Activated CD4-positive, alpha-beta memory T cell treated with anti-CD3 and anti-CD28 coated beads, Interleukin-2, amount 10 ng/mL, durations not matched to agents 7 days and 5 days (primary cell): ENCODE data around the gene KRT80. TPM values are rescaled to one million over a fixed set of nuclear protein-coding genes. Genes with fewer than 3 reads are reported as not detected.

Source experiments
- CTCF ChIA-PET: fragments of 350-600 bp; sonication (Branson Sonifier 250); formaldehyde crosslinking; loops from one replicate; lab custom pipeline; 2021; ENCODE audit warnings: antibody characterized with exemption, inconsistent platforms; lab: Charles Lee
- POLR2A ChIA-PET: fragments of 350-600 bp; sonication (Branson Sonifier 250); formaldehyde crosslinking; loops from one replicate; lab custom pipeline; 2021; ENCODE audit warnings: antibody characterized with exemption; lab: Charles Lee
- DNase-seq: peaks from one replicate; pipeline ENCODE4 v3.0.0-alpha.2; 2020
- H3K27ac Mint-ChIP-seq: one replicate; pipeline ENCODE4 v1.8.0; 2021; ENCODE audit warnings: mild to moderate bottlenecking, mixed read lengths
- H3K27me3 Mint-ChIP-seq: one replicate; pipeline ENCODE4 v1.8.0; 2021; ENCODE audit warnings: mixed read lengths
- H3K36me3 Mint-ChIP-seq: one replicate; pipeline ENCODE4 v1.8.0; 2021; ENCODE audit warnings: low read depth, mixed read lengths
- H3K4me1 Mint-ChIP-seq: one replicate; pipeline ENCODE4 v1.8.0; 2021; ENCODE audit warnings: mixed read lengths
- H3K4me3 Mint-ChIP-seq: one replicate; pipeline ENCODE4 v1.8.0; 2021; ENCODE audit warnings: mild to moderate bottlenecking, mixed read lengths
- H3K9me3 Mint-ChIP-seq: one replicate; pipeline ENCODE4 v1.8.0; 2021; ENCODE audit warnings: mixed read lengths
- total RNA-seq, 2 experiments: library from RNA; stranded (reverse); gene quantifications; one replicate each; pipeline ENCODE4 v1.2.3, GENCODE V29; 2021

Gene KRT80
- total RNA-seq, 2 experiments from 2014 or later = not detected

DNA sequence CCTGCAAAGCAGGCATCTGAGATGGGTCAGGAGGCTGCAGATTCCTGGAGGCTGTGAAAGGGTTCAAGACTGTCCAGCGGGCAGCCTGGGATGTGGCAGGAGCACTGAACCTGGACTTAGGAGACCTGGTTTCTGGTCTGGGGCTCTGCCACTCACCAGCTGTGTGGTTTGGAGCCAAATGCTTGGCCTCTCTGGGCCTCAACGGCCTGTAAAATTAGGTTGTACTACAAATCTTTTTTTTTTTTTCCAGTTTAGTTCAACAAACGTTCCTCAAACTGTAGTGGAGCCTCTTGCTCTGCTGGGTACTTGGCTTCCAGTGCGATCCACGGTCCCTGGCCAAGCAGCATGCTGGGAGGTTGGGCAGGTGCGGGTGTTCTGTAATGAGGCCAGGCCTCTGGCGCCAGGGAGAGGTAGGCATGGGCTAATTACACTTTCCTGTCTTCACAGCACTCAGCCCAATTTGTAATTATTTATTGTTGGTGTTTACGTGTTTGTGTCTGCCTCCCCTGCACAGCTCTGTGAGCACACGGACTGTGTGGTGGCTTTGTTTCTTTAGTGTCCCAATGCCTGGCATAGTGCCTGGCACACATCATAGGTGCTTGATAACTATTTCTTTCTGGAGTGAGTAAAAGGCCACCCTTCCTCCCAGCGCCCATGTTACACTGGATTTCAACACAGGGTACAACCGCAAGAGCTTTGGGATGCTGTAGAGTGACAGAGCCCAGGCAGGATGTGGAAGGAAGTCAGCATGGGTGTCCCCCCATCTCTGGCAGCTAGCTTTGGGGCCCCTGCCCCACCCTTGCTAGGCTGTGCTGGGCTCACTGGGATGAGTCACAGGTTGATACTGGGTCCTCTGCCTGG lies 5.8 kb upstream of the KRT80 start:
- no peaks in the 10 kb centered on the region for H3K9me3 Mint-ChIP-seq
- CTCF ChIA-PET = no interaction called here
- peaks cover 7% of the 10 kb centered on the region for H3K4me1 Mint-ChIP-seq
- H3K36me3 Mint-ChIP-seq = no peaks in the 10 kb centered on the region
- no peak for DNase-seq
- no peak overlapping the region for H3K4me3 Mint-ChIP-seq
- peaks cover 16% of the 10 kb centered on the region for H3K27me3 Mint-ChIP-seq
- H3K27ac Mint-ChIP-seq = no peak overlapping the region
- POLR2A ChIA-PET = no interaction called here

DNA sequence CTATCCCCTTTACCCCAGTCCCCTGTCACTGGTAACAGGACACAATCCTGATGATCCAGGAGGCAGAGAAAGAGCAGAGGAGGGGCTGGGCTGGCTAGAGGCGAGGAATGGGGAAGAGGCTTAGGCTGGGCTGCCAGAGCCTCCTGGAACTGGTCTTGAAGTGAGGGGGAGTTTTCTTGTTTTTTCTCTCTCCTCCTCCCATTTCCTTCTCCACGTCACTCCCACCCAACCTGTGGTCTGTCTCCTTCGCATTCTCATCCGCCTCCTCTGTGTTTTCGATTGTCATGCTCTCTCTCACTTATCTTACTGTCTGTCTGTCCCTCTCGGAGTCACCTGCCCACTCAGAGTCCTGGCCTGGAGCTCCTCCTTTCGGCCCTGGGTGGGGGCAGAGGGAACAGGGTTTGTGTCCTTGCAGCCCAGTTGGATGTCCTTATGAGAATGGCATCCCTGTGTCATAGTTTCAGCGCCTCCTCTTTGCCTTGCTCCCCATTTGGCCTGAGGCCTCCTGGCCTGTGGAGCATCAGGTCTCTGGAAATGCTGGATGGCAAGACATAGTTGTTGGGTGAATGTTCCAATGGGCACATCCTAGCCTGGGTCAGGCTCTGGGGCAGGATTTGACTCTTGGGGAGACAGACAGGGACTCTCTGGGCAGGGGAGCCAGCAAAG lies 3.4 kb upstream of the KRT80 start:
- H3K4me3 Mint-ChIP-seq = no peak overlapping the region
- no peaks in the 10 kb centered on the region for H3K36me3 Mint-ChIP-seq
- no peak overlapping the region for H3K27ac Mint-ChIP-seq
- H3K4me1 Mint-ChIP-seq = peaks cover 7% of the 10 kb centered on the region
- peaks cover 6% of the 10 kb centered on the region for H3K27me3 Mint-ChIP-seq
- CTCF ChIA-PET = no interaction called here
- DNase-seq = no peak
- POLR2A ChIA-PET = no interaction called here
- no peaks in the 10 kb centered on the region for H3K9me3 Mint-ChIP-seq

GRCh38 chr12:52193991-52194390 lies 2.2 kb upstream of the KRT80 start:
- H3K4me1 Mint-ChIP-seq = peaks cover 10% of the 10 kb centered on the region
- ChIA-PET POLR2A (no interaction called here), CTCF (no interaction called here)
- no peak overlapping the region for H3K4me3 Mint-ChIP-seq
- H3K9me3 Mint-ChIP-seq = no peaks in the 10 kb centered on the region
- peaks cover 6% of the 10 kb centered on the region for H3K27me3 Mint-ChIP-seq
- H3K36me3 Mint-ChIP-seq = no peaks in the 10 kb centered on the region
- DNase-seq = no peak
- no peak overlapping the region for H3K27ac Mint-ChIP-seq

GRCh38 chr12:52193532-52193931 lies 1.7 kb upstream of the KRT80 start:
- POLR2A ChIA-PET = no interaction called here
- peaks cover 6% of the 10 kb centered on the region for H3K27me3 Mint-ChIP-seq
- H3K9me3 Mint-ChIP-seq = no peaks in the 10 kb centered on the region
- no peaks in the 10 kb centered on the region for H3K36me3 Mint-ChIP-seq
- H3K4me1 Mint-ChIP-seq = peaks cover 10% of the 10 kb centered on the region
- H3K4me3 Mint-ChIP-seq = no peak overlapping the region
- H3K27ac Mint-ChIP-seq = no peak overlapping the region
- DNase-seq = no peak
- CTCF ChIA-PET = no interaction called here

GRCh38 chr12:52190860-52191729 lies 719 bp downstream of the KRT80 start:
- Mint-ChIP-seq H3K27ac (no peak overlapping the region), H3K4me3 (no peak overlapping the region), H3K4me1 (peaks cover 12% of the 10 kb centered on the region), H3K36me3 (no peaks in the 10 kb centered on the region), H3K27me3 (peaks cover 4% of the 10 kb centered on the region), H3K9me3 (no peaks in the 10 kb centered on the region)
- CTCF ChIA-PET = interaction anchor here (1.0 kb wide), 1 partner anchor 19 kb away, joined by 3 read pairs; no protein-coding TSS in a partner anchor
- no peak for DNase-seq
- POLR2A ChIA-PET = no interaction called here

- Mint-ChIP-seq H3K36me3 (no peaks in the 10 kb centered on the region), H3K27ac (no peak overlapping the region), H3K4me3 (no peak overlapping the region), H3K27me3 (peaks cover 4% of the 10 kb centered on the region), H3K4me1 (peaks cover 10% of the 10 kb centered on the region), H3K9me3 (no peaks in the 10 kb centered on the region)
- ChIA-PET POLR2A (no interaction called here), CTCF (no interaction called here)
- no peak for DNase-seq
These were observed 2.2 kb downstream of the KRT80 start for GRCh38 chr12:52189376-52190174.

GRCh38 chr12:52188658-52189057 lies 3.2 kb downstream of the KRT80 start:
- DNase-seq = no peak
- H3K27ac Mint-ChIP-seq = no peak overlapping the region
- POLR2A ChIA-PET = no interaction called here
- no peaks in the 10 kb centered on the region for H3K9me3 Mint-ChIP-seq
- H3K27me3 Mint-ChIP-seq = peaks cover 4% of the 10 kb centered on the region
- H3K4me1 Mint-ChIP-seq = peaks cover 12% of the 10 kb centered on the region
- no peaks in the 10 kb centered on the region for H3K36me3 Mint-ChIP-seq
- no peak overlapping the region for H3K4me3 Mint-ChIP-seq
- CTCF ChIA-PET = no interaction called here

GRCh38 chr12:52187640-52188039 lies 4.2 kb downstream of the KRT80 start:
- Mint-ChIP-seq H3K27me3 (peaks cover 2% of the 10 kb centered on the region), H3K36me3 (no peaks in the 10 kb centered on the region), H3K4me3 (no peak overlapping the region), H3K9me3 (no peaks in the 10 kb centered on the region), H3K27ac (no peak overlapping the region), H3K4me1 (peaks cover 12% of the 10 kb centered on the region)
- ChIA-PET CTCF (no interaction called here), POLR2A (interaction anchor here (1.3 kb wide), 1 partner anchor 10 kb away, joined by 4 read pairs; no protein-coding TSS in a partner anchor)
- no peak for DNase-seq

GRCh38 chr12:52187206-52187605 lies 4.6 kb downstream of the KRT80 start:
- no peak for DNase-seq
- no peak overlapping the region for H3K27ac Mint-ChIP-seq
- POLR2A ChIA-PET = interaction anchor here (1.3 kb wide), 1 partner anchor 10 kb away, joined by 4 read pairs; no protein-coding TSS in a partner anchor
- H3K4me3 Mint-ChIP-seq = no peak overlapping the region
- peaks cover 2% of the 10 kb centered on the region for H3K27me3 Mint-ChIP-seq
- no peaks in the 10 kb centered on the region for H3K36me3 Mint-ChIP-seq
- CTCF ChIA-PET = no interaction called here
- peaks cover 12% of the 10 kb centered on the region for H3K4me1 Mint-ChIP-seq
- no peaks in the 10 kb centered on the region for H3K9me3 Mint-ChIP-seq

- ChIA-PET CTCF (interaction anchor here (0.7 to 1.2 kb wide), 3 partner anchors 27 to 141 kb away, joined by 3 read pairs; no protein-coding TSS in a partner anchor), POLR2A (interaction anchor here (1.3 kb wide), 1 partner anchor 9 kb away, joined by 4 read pairs; no protein-coding TSS in a partner anchor)
- Mint-ChIP-seq H3K9me3 (no peaks in the 10 kb centered on the region), H3K27me3 (peaks cover 4% of the 10 kb centered on the region), H3K36me3 (no peaks in the 10 kb centered on the region), H3K27ac (no peak overlapping the region), H3K4me3 (no peak overlapping the region), H3K4me1 (peaks cover 12% of the 10 kb centered on the region)
- DNase-seq = no peak
These were observed 5.5 kb downstream of the KRT80 start for GRCh38 chr12:52186118-52186840.

DNA sequence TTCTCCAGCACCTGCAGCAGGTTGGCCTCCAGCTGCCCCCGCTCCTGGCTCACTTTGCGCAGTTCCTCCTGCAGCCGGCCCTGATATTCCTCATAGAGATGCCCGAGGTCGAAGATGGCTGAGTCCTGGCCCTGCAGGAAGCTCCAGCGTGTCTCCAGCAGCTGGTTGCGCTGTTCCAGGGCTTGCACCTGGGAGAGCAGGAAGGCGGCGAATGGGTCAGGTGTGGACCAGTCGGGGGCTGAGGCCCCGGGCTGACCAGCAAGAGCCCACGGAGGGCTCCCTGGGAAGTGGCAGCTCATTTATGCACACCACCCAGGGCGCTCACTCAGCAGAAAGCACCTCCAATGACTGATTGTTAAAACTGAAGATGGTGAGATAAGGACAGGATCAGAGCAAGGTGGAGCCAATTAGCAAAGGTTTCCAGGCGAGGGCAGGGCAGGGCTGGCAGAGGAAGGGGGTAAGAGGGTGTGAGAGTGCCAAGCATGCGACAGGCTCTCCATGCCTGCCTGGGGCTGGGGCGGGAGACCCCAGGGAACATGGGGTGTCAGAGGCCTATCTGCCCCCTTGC lies 6.3 kb downstream of the KRT80 start:
- Mint-ChIP-seq H3K27me3 (peaks cover 3% of the 10 kb centered on the region), H3K27ac (no peak overlapping the region), H3K9me3 (no peaks in the 10 kb centered on the region), H3K4me1 (peaks cover 12% of the 10 kb centered on the region), H3K36me3 (no peaks in the 10 kb centered on the region), H3K4me3 (no peak overlapping the region)
- ChIA-PET CTCF (interaction anchor here (1.0 to 1.4 kb wide), 4 partner anchors 14 to 142 kb away, joined by 3 to 4 read pairs (median 3); no protein-coding TSS in a partner anchor), POLR2A (no interaction called here)
- DNase-seq = no peak
